ENCODE measurements around the gene CUL5. TPM values are rescaled to one million over a fixed set of nuclear protein-coding genes. Genes with fewer than 3 reads are reported as not detected.
"Not testable (repeated sequence)": the region's sequence is repeated elsewhere in the genome, so short reads cannot be mapped to it uniquely, and the experiment has no call there.

Gene CUL5
- polyA plus RNA-seq, 2 of the 4 experiments (the other 2 are of a cell fraction) = 9.7 to 24.3 TPM

DNA sequence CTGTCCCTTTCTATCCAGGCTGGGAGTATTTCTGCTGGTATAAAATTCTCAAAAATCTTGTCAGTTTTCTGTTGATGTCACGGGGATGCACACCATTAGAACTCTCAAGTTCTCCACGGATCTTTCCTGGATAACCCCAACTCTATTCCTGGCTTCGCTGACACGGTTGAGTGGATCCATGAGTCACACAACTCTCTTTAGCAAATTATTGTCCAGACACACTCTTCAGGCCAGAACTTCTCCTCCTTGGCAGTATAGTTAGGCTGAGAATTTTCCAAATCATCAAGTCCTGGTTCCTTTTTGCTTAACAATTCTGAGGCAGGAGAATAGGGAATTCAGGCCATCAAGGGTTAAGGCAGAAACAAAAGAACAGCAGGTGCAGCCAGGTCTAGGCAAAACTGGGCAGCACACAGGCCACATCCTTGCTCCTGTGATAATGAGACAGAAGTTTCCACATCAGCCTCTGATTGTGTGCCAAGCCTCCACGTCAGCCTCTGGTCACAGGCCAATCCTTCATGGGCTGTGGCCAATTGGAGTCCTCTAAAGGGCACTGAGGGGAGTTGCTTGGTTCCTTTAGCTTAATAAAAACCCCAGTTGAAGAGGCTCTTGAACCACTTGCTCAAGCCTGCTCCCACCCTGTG lies 106.9 kb downstream of the CUL5 start:
- DNase-seq (ENCODE audit: low read depth in 1 of 2, low spot score in 1 of 2) (peak; percentile 24 to 53), ATAC-seq (peak; percentile 68 to 79), FAIRE-seq (no peak)
- peak overlapping the region; percentile 49 to 57; a peak in 3 of 6 replicates for H3K27ac ChIP-seq
- CTCF ChIA-PET = interaction anchor here (0.6 kb wide), 1 partner anchor 11 kb away, joined by 3 read pairs; no protein-coding TSS in a partner anchor
- peak overlapping the region; percentile 65 for H3K4me2 ChIP-seq
- no peak overlapping the region for H3K4me3 ChIP-seq
- H3K9me3 ChIP-seq = no peaks in the 10 kb centered on the region
- POLR2A ChIA-PET = no interaction called here
- WGBS (ENCODE audit: missing lambda C conversion rate) = 16% methylated on average over 5 of the region's 5 CpGs
- H3K4me1 ChIP-seq = peaks cover 18% of the 10 kb centered on the region
- TF ChIP-seq CBX8 (IDR thresholded peaks at IDR 0.05) (no peak), ZFP36 (IDR thresholded peaks at IDR 0.05; ENCODE audit: borderline replicate concordance, partially characterized antibody) (no peak), FOSL2 (IDR thresholded peaks at IDR 0.05) (no peak), FOSL2 (CRISPR knock-in tag; IDR thresholded peaks at IDR 0.05) (0 out of 2 replicates have a peak, but pooled peaks have one; percentile 12), CHD4 (IDR thresholded peaks at IDR 0.05; ENCODE audit: borderline replicate concordance) (no peak), MYC (IDR thresholded peaks at IDR 0.05; ENCODE audit: borderline replicate concordance, low read length) (no peak), KDM1A (IDR thresholded peaks at IDR 0.05; ENCODE audit: low read depth) (no peak), FOSB (CRISPR knock-in tag; IDR thresholded peaks at IDR 0.05) (no peak)

DNA sequence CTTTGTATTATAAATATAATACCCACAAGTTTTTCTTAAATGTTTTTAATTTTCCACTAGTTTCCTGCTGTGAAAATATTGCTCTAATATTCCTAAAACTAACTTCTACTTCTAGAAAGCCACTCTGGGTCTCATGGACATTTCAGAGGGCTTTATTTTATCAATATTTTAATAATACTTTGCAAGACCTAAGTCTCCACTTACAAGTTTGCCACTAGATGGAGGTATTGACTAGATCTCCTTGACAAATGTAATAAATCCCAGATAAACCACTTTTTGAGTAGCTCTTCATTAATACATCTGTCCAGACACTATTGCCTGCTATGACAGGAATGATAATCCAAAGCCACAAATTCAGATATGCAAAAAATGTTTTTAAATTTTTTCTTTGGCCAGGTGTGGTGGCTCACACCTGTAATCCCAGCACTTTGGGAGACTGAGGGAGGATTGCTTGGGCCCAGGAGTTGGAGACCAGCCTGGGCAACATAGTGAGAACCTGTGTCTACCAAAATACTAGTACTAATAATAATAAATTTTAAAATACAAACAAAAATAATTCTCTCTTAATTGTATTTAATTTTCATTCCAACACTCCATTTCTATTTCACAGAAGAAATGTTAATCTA lies 109.2 kb downstream of the CUL5 start:
- ChIA-PET CTCF (interaction anchor here (0.6 to 2.0 kb wide), 10 partner anchors 11 to 754 kb away, joined by 3 to 6 read pairs (median 3); no protein-coding TSS in a partner anchor), POLR2A (no interaction called here)
- ATAC-seq = no peak
- FAIRE-seq = no peak
- DNase-seq (ENCODE audit: low read depth in 1 of 2, low spot score in 1 of 2) = peak; percentile 35 to 63
- H3K4me1 ChIP-seq = peaks cover 24% of the 10 kb centered on the region
- H3K27ac ChIP-seq = no peak overlapping the region
- H3K4me2 ChIP-seq = no peak overlapping the region
- no peaks in the 10 kb centered on the region for H3K9me3 ChIP-seq
- TF ChIP-seq CEBPB (IDR thresholded peaks at IDR 0.05) (no peak), FOSL2 (IDR thresholded peaks at IDR 0.05) (no peak), FOSL2 (CRISPR knock-in tag; IDR thresholded peaks at IDR 0.05) (no peak), ZC3H11A (IDR thresholded peaks at IDR 0.05) (no peak), ZFP36 (IDR thresholded peaks at IDR 0.05; ENCODE audit: borderline replicate concordance, partially characterized antibody) (no peak), HOXB13 (CRISPR knock-in tag; IDR thresholded peaks at IDR 0.05; ENCODE audit: low read depth) (no peak), CHD4 (IDR thresholded peaks at IDR 0.05; ENCODE audit: borderline replicate concordance) (no peak), HOXA7 (CRISPR knock-in tag; IDR thresholded peaks at IDR 0.05) (no peak), RNF2 (IDR thresholded peaks at IDR 0.05; ENCODE audit: borderline replicate concordance, low read depth) (no peak), MAFK (IDR thresholded peaks at IDR 0.05; ENCODE audit: partially characterized antibody) (no peak), SMC3 (IDR thresholded peaks at IDR 0.05) (peak; percentile 30; the same call in 1 of the 3 replicates), ZSCAN20 (CRISPR knock-in tag; IDR thresholded peaks at IDR 0.05) (no peak), NFE2L2 (conservative IDR thresholded peaks at IDR 0.05; ENCODE audit: low read length) (no peak), EP300 (IDR thresholded peaks at IDR 0.05) (no peak), EHMT2 (IDR thresholded peaks at IDR 0.05; ENCODE audit: low read depth) (no peak), TP53 (CRISPR knock-in tag; IDR thresholded peaks at IDR 0.05) (no peak), HEYL (CRISPR knock-in tag; IDR thresholded peaks at IDR 0.05) (no peak), NR3C1 (IDR thresholded peaks at IDR 0.05) (no peak), RAD21 (conservative IDR thresholded peaks at IDR 0.05 in 1 of 2, IDR thresholded peaks at IDR 0.05 in 1 of 2) (peak; percentile 58 to 59)
- TF ChIP-seq, protein P1, sequence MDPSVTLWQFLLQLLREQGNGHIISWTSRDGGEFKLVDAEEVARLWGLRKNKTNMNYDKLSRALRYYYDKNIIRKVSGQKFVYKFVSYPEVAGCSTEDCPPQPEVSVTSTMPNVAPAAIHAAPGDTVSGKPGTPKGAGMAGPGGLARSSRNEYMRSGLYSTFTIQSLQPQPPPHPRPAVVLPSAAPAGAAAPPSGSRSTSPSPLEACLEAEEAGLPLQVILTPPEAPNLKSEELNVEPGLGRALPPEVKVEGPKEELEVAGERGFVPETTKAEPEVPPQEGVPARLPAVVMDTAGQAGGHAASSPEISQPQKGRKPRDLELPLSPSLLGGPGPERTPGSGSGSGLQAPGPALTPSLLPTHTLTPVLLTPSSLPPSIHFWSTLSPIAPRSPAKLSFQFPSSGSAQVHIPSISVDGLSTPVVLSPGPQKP (IDR thresholded peaks at IDR 0.05; ENCODE audit: low read depth, low read length) = no peak
- TF ChIP-seq, protein P2, sequence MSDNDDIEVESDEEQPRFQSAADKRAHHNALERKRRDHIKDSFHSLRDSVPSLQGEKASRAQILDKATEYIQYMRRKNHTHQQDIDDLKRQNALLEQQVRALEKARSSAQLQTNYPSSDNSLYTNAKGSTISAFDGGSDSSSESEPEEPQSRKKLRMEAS (IDR thresholded peaks at IDR 0.05) = no peak
- TF ChIP-seq, protein P3, sequence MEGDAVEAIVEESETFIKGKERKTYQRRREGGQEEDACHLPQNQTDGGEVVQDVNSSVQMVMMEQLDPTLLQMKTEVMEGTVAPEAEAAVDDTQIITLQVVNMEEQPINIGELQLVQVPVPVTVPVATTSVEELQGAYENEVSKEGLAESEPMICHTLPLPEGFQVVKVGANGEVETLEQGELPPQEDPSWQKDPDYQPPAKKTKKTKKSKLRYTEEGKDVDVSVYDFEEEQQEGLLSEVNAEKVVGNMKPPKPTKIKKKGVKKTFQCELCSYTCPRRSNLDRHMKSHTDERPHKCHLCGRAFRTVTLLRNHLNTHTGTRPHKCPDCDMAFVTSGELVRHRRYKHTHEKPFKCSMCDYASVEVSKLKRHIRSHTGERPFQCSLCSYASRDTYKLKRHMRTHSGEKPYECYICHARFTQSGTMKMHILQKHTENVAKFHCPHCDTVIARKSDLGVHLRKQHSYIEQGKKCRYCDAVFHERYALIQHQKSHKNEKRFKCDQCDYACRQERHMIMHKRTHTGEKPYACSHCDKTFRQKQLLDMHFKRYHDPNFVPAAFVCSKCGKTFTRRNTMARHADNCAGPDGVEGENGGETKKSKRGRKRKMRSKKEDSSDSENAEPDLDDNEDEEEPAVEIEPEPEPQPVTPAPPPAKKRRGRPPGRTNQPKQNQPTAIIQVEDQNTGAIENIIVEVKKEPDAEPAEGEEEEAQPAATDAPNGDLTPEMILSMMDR (IDR thresholded peaks at IDR 0.05) = peak; percentile 58
- TF ChIP-seq, protein P4, sequence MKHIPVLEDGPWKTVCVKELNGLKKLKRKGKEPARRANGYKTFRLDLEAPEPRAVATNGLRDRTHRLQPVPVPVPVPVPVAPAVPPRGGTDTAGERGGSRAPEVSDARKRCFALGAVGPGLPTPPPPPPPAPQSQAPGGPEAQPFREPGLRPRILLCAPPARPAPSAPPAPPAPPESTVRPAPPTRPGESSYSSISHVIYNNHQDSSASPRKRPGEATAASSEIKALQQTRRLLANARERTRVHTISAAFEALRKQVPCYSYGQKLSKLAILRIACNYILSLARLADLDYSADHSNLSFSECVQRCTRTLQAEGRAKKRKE (CRISPR knock-in tag; IDR thresholded peaks at IDR 0.05; ENCODE audit: low read depth) = no peak
- no peak overlapping the region for H3K4me3 ChIP-seq

DNA sequence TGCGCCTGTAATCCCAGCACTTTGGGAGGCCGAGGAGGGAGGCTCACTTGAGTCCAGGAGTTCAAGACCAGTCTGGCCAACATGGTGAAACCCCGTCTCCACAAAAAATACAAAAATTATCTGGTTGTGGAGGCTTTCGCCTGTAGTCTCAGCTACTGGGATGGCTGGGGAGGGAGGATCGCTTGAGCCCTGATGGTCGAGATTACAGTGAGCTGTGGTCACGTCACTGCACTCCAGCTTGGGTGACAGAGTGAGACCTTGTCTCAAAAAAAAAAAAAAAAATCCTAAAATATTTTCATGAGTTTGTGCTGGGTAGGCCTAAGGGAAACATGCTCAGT lies 112.2 kb downstream of the CUL5 start:
- ATAC-seq; H3K9me3 ChIP-seq; CTCF ChIA-PET; DNase-seq (ENCODE audit: low read depth in 1 of 2, low spot score in 1 of 2); FAIRE-seq: not testable (repeated sequence)
- Histone ChIP-seq H3K4me3 (peak overlapping the region; percentile 63), H3K4me1 (peaks cover 28% of the 10 kb centered on the region), H3K4me2 (peak overlapping the region; percentile 87), H3K27ac (peak overlapping the region; percentile 57 to 90; a peak in 5 of 6 replicates)
- 49% methylated on average over 7 of the region's 7 CpGs for WGBS (ENCODE audit: missing lambda C conversion rate)
- POLR2A ChIA-PET = interaction anchor here (0.7 kb wide), 2 partner anchors 103 to 346 kb away, joined by 3 to 4 read pairs; partner anchors contain the start of gene C11orf65

All from A549 (cell line).